ENCODE measurements around the gene PSMD6. TPM values are rescaled to one million over a fixed set of nuclear protein-coding genes. Genes with fewer than 3 reads are reported as not detected.

Gene PSMD6
- total and polyA plus RNA-seq, 10 of the 15 experiments (the other 5 are each of a cell fraction or from before 2014, with no cell fraction given), result 68.7 to 199 (median 106) TPM

DNA sequence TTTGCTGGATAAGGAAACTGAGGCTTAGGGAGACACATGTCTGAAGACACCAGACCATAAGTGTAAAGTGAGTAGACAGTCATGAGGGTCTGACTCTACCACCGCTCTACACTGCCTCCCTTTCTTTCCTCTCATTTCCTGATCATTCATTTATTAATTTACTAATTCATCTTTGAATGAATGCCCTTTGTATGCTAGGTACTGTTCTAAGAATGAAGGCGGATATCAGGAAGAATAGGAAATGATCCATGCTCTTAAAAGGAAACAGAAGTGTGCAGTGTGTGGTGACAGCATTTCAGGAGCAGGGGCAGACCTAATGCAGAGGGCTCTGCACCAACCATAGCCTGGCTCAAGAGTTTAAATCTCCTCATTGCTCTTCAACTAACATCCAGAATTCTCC lies 31.8 kb upstream of the PSMD6 start (continued):
- no peak for TF ChIP-seq ZNF687 (IDR thresholded peaks at IDR 0.05)

- POLR2A ChIA-PET, result no interaction called here
- TF ChIP-seq NFIC (IDR thresholded peaks at IDR 0.05; ENCODE audit: low read depth, low read length), result no peak
- no peak for TF ChIP-seq STAT1 (conservative IDR thresholded peaks at IDR 0.05)
- TF ChIP-seq CBX5 (IDR thresholded peaks at IDR 0.05; ENCODE audit: low read depth), result no peak
- no peak for TF ChIP-seq JUNB (IDR thresholded peaks at IDR 0.05)
- TF ChIP-seq IKZF1 (conservative IDR thresholded peaks at IDR 0.05), result no peak
- no peak for TF ChIP-seq ZBTB11 (CRISPR knock-in tag; IDR thresholded peaks at IDR 0.05)
- TF ChIP-seq, protein P1, sequence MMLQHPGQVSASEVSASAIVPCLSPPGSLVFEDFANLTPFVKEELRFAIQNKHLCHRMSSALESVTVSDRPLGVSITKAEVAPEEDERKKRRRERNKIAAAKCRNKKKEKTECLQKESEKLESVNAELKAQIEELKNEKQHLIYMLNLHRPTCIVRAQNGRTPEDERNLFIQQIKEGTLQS (IDR thresholded peaks at IDR 0.05; ENCODE audit: borderline replicate concordance, extremely low read depth, low read depth, low read length), result no peak
- FAIRE-seq, result no peak
Measured at GRCh38 chr3:64054488-64054887, 31.2 kb upstream of the PSMD6 start.

More at GRCh38 chr3:64054488-64054887, 31.2 kb upstream of the PSMD6 start:
- RAD21 ChIA-PET (ENCODE audit: unreplicated experiment), result no interaction called here
- BruUV-seq (replicated peaks), result no TSS peak
- Histone ChIP-seq H3K4me1 (ENCODE audit: control insufficient read depth, insufficient read depth, low read length) (no peaks in the 10 kb centered on the region), H2AFZ (ENCODE audit: control insufficient read depth, low read depth, low read length) (no peak overlapping the region), H3K27me3 (replicated peaks in 1 of 2; ENCODE audit: control insufficient read depth in 2 of 2, insufficient read depth in 2 of 2, low read length in 1 of 2) (no peaks in the 10 kb centered on the region; a peak in 1 of 4 replicates), H3K9ac (ENCODE audit: control insufficient read depth, insufficient read depth, low read length) (no peak overlapping the region), H4K20me1 (ENCODE audit: control insufficient read depth, insufficient read depth) (no peaks in the 10 kb centered on the region), H3K27ac (ENCODE audit: control insufficient read depth, insufficient read depth) (no peak overlapping the region), H3K36me3 (ENCODE audit: control insufficient read depth in 2 of 2, insufficient read depth in 2 of 2, low read length in 1 of 2) (no peaks in the 10 kb centered on the region), H3K4me3 (no peak overlapping the region), H3K9me3 (replicated peaks; ENCODE audit: control insufficient read depth, insufficient read depth, low read length) (no peaks in the 10 kb centered on the region), H3K4me2 (ENCODE audit: control insufficient read depth, insufficient read depth) (no peak overlapping the region), H3K79me2 (ENCODE audit: control insufficient read depth, insufficient read depth, low read length) (no peaks in the 10 kb centered on the region)
- DNase-seq (ENCODE audit: low read depth, low spot score), result no peak
- in situ Hi-C loops (cut with MboI) (no loop called here), intact Hi-C loops (cut with micrococcal nuclease; ENCODE audit: unreplicated experiment) (no loop called here)
- ATAC-seq, result no peak
- SMC1A ChIA-PET (ENCODE audit: uncharacterized antibody, unreplicated experiment), result no interaction called here
- WGBS (ENCODE audit: insufficient coverage, insufficient replicate concordance, low lambda C conversion rate, missing lambda C conversion rate), result 34% methylated on average over 3 of the region's 3 CpGs
- CTCF ChIA-PET, result no interaction called here
